CD4-positive, alpha-beta T cell treated with Interleukin-12 subunit alpha and Interleukin-12 subunit beta, for 1 hour (primary cell): ENCODE data around the gene FGF12.
A peak's percentile ranks its signal among the peaks of the same experiment; 100 is the strongest.

Experiments
- DNase-seq: peaks from one replicate; pipeline ENCODE4 v3.0.0-alpha.2; 2020

Gene FGF12

GRCh38 chr3:192171213-192171612, 556.1 kb downstream of the FGF12 start:
- DNase-seq: no peak

GRCh38 chr3:192170659-192171058, 556.7 kb downstream of the FGF12 start:
- no peak for DNase-seq

- DNase-seq: no peak
Measured at GRCh38 chr3:192170031-192170430, 557.3 kb downstream of the FGF12 start.

- no peak for DNase-seq
Measured at GRCh38 chr3:192169332-192169915, 557.9 kb downstream of the FGF12 start.

- no peak for DNase-seq
Measured at GRCh38 chr3:192168202-192168601, 559.1 kb downstream of the FGF12 start.

GRCh38 chr3:192165552-192165951, 561.8 kb downstream of the FGF12 start:
- DNase-seq: no peak

- no peak for DNase-seq
Measured at GRCh38 chr3:192161661-192162060, 565.7 kb downstream of the FGF12 start.

GRCh38 chr3:192156382-192156781, 571.0 kb downstream of the FGF12 start:
- no peak for DNase-seq

GRCh38 chr3:192155194-192155593, 572.1 kb downstream of the FGF12 start:
- no peak for DNase-seq

GRCh38 chr3:192133271-192133670, 594.1 kb downstream of the FGF12 start:
- DNase-seq: no peak

GRCh38 chr3:192130534-192131132, 596.7 kb downstream of the FGF12 start:
- DNase-seq: peak; percentile 11

GRCh38 chr3:192129586-192129985, 597.8 kb downstream of the FGF12 start:
- DNase-seq: no peak

GRCh38 chr3:192128922-192129321, 598.4 kb downstream of the FGF12 start:
- no peak for DNase-seq

- DNase-seq: no peak
Measured at GRCh38 chr3:192128060-192128459, 599.3 kb downstream of the FGF12 start.

- no peak for DNase-seq
Measured at GRCh38 chr3:192122832-192123594, 604.3 kb downstream of the FGF12 start.

- no peak for DNase-seq
Measured at GRCh38 chr3:192121923-192122322, 605.4 kb downstream of the FGF12 start.

- no peak for DNase-seq
Measured at GRCh38 chr3:192108820-192109219, 618.5 kb downstream of the FGF12 start.

GRCh38 chr3:192106543-192106942, 620.8 kb downstream of the FGF12 start:
- DNase-seq: no peak

GRCh38 chr3:192092388-192093005, 634.8 kb downstream of the FGF12 start:
- no peak for DNase-seq

GRCh38 chr3:192091831-192092230, 635.5 kb downstream of the FGF12 start:
- DNase-seq: no peak

GRCh38 chr3:192090586-192090985, 636.8 kb downstream of the FGF12 start:
- DNase-seq: no peak
